RPMI8226 (cell line): ENCODE results near the gene ANKRD65.
A peak's percentile ranks its signal among the peaks of the same experiment; 100 is the strongest.

Source experiments
- DNase-seq: peaks from one replicate; pipeline ENCODE4 v3.0.0-alpha.2; 2015

ANKRD65 gene

DNA sequence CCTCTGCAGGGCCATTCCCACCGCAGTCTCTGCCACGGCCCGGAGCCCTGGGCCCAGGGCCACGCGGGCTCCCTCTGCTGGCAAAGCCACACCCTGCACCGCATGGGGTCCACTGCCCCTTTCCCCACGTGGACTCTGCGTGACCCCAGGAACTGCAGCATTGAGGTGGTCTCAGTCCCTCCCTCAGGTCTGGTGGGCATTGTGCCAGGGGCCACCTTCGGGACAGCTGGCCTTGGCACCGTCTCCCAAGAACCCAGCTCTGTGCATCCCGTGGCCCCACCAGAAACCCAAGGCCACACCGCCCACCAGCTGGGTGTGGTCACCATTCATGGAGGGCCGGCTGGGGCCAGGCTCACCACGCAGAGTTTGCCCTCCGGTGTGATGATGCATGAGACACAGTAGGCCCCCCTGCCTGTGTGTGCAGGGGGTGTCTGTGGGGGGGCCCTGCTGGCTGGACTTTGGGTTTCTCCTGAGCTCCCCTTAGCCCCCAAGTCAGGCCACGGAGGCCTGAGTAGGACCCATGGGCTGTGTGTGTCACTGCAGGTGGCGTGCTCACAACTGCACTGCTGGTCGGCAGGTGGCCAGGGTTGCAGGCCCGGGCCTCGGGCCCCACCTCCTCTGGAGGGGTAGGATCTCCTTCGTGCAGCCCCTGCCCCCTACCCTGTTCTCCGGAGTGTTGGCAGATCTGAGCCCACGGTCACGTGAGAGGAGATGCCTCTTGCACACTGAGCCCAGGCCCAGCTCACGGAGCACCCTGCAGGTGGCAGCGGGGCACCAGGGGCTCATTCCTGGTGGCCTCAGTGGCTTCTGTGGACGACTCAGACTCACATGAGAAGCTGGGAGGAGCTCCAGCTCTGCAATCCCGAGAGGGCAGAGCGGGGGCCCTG is 20.2 kb upstream of the ANKRD65 start:
- peak; percentile 79 for DNase-seq

- DNase-seq, result no peak
Measured at GRCh38 chr1:1440262-1441001, 19.4 kb upstream of the ANKRD65 start.

- DNase-seq, result no peak
Measured at GRCh38 chr1:1439546-1440261, 18.6 kb upstream of the ANKRD65 start.

GRCh38 chr1:1438531-1439381 is 17.7 kb upstream of the ANKRD65 start:
- no peak for DNase-seq

GRCh38 chr1:1437904-1438376 is 16.9 kb upstream of the ANKRD65 start:
- peak; percentile 58 for DNase-seq

DNA sequence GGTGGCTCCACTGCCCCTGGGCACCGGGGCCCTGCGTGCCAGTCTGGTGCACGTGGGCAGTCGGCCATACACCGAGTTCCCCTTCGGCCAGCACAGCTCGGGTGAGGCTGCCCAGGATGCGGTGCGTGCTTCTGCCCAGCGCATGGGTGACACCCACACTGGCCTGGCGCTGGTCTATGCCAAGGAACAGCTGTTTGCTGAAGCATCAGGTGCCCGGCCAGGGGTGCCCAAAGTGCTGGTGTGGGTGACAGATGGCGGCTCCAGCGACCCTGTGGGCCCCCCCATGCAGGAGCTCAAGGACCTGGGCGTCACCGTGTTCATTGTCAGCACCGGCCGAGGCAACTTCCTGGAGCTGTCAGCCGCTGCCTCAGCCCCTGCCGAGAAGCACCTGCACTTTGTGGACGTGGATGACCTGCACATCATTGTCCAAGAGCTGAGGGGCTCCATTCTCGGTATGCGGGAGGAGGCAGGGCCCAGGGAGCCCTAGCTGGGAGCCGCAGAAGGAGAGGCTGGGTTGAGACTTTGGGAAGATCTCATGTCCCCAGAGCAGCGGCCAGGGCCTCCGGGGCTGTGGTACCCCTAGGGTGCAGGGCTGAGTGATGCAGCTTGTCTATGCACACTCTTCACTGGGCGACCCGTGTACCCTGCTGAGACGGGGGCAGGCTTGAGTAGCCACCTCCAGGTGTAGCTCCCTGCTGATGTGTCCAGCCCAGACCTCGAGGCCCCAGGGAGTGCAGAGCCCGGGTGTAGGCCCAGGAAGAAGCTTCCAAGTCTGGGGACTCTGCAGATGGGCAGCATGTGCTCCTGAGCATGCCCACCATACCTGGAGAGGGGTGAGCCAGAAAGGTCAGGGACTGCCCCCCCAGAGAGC is 16.2 kb upstream of the ANKRD65 start:
- no peak for DNase-seq

DNA sequence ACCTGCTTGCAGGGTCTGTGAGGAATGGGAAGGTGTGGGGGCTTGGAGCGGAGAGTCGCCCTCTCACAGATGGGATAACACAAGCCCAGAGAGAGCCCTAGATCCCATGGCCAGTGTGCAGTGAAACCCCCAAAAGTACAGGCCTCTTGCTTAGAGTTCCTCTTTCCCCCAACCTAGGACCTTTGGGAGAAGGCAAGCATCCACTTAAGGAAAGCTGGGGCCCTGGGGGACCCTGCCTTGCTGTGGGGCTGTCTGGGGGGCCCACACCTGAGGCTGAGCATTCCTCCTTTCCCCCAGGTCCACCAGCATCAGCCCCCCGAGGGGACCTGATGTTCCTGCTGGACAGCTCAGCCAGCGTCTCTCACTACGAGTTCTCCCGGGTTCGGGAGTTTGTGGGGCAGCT is 15.6 kb upstream of the ANKRD65 start:
- DNase-seq, result no peak

DNA sequence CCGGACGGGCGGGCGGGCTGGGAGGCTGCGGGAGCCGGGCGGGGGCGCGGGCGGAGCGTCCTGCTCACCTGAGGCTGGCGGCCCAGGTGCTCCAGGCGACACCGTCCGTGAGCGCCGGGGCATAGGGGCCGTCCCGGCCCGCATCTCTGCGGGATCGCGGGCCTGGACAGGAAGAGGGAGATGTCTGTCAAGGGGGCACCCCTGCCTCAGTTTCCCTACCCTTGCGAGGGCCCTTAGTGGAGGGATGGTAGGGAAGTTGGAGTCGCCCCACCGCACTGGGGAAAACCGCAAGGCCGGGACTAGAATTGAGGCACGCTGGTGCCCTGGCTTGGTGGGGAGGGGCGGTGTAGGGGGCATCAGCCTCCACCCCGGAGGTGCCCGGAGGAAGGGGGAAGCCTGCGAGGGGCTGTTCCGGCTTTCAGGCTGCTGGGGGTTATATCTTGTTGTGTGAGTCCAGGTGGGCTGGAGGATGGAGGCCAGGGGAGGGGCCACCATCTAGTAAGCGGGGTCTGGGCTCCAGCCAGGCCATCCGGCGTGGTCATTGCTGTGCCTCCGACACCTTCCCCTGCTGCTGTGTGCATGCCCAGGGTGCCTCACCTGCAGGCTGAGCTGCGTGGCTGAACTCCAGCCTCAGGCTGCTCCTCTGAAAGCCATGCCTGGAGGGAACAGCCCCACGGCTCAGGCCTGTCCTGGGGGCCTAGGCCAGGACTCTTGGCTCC is 15.0 kb upstream of the ANKRD65 start:
- DNase-seq, result no peak

DNA sequence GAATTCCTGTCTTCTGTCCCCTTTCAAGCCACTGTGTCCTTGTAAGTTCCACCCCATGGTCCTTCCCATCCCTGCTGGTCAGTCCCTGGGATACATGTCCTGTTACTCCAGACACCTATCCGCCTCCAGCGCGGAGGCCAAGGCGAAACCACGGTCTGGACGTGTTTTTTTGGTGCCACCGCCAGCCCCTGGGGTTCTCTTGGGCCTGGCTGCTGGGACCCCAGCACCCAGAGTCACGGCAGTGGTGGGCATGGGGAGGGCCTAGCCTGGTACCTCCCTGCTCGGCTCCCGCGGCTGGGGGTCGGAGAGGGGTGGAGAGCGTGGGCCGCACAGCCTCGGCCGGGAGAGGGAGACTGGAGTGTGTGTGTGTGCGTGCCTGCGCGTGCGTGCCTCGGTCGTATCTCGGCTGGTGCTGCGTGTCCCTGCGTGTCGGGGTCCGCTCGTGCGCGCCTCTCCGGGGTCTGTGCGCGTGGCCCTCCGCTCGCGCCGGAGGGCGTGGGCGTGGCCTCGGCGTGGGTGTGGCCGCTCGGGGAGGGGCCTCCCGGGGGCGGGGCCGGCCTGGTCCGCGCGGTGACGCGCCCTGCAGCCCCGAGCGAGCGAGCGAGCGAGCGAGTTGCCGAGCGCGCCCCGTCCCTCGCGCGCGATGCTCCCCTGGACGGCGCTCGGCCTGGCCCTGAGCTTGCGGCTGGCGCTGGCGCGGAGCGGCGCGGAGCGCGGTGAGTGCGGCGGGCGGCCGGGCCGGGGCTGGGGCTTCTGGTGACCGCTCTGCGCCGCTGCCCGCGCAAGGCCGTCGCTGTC is 14.2 kb upstream of the ANKRD65 start, which contains the start of gene VWA1:
Gene VWA1 (plus strand): TSS at position 585 of the 798 bp plus-strand sequence. CDS start 59 bp downstream, at position 644.
- DNase-seq, result peak; percentile 64

GRCh38 chr1:1434824-1435105 is 13.7 kb upstream of the ANKRD65 start:
- no peak for DNase-seq

DNA sequence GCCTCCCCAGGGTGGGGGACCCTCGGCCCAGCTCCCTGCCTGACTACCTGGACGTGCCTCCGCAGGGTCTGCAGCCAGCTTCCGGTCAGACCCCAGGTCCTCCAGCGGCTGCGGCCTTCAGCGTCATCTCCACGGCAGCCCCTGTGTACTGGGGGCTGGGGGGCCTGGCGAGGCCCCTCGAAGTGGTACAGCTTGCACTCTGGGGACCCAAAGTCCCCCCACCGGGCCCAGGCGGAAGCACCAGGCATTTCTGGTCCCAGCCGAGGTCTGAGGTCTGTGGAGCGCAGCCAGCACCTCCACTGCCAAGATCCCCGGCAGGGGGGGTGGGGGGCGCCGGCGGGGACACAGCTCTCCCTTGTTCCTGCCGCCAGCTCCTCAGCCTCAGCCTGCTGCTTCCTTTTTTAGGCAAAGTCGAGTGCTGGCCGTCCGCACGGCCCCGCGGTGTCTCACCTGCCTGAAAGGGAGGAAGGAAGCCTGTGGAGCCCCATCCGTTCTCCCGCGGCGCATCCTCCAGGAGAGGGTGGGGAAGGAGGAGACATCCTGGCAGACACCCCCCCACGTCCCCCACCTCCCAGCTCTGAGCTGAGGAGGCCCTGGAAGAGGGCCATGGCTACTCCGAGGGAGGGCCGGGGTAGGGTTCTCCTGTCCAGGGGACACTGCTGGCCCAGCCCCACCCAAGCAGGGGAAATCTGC is 13.2 kb upstream of the ANKRD65 start:
- no peak for DNase-seq

DNA sequence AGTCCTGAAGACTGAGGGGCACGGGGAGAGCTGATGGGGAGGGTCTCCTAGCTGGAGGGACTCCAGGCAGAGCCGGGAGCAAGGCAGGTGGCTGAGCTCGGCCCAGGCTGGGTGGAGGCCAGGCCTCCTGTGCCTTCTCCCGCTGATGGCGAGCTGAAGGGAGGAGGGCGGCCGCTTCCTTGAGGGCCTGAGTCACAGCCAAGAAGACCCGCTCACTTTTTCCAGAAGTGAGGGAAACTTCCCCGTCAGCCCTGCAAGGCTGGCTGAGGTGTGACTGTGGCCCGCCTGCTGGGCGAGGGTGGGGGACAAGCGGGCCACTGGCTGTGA is 12.7 kb upstream of the ANKRD65 start:
- DNase-seq, result no peak

GRCh38 chr1:1432951-1433803 is 12.1 kb upstream of the ANKRD65 start:
- no peak for DNase-seq

GRCh38 chr1:1432274-1432950 is 11.3 kb upstream of the ANKRD65 start:
- no peak for DNase-seq

- no peak for DNase-seq
Measured at GRCh38 chr1:1431845-1432273, 10.8 kb upstream of the ANKRD65 start.

DNA sequence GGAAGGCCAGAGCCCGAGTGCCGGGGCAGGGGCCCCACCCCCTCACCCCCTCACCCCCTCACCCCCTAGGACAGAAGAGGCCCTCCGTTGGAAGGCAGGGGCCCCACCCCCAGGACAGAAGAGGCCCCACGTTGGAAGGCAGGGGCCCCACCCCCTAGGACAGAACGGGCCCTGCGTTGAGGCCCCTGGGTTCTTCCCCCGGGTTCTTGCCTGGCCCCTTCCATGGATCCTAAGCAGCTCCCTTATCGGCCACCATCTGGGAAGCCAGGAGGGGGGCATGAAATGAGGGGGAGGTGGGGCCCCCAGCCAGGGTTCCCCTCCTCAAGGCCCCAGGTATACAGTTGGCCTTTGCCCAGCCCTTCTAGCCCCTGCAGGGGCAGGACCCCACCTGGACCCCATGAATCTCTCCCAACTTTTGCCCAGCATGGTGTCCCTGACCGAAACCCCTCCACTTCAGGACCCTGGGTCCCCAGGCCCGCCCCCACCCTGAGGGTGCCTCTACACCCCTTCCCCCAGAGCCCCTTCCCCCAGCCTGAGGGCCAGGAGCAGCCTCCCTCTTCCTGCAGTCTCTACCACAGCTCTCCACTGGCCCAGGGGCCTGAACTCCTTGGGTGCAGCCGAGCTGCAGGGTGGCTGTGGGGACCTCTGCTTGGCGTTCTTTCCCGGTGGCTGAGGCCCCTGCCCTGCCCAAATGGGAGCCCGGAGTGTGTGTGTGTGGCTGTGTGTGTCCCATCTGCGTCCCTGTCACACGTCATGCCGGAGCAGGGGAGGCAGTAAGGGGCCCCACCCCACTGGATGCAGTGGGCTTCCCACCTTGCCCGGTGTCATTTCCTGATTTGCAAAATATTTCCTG is 10.1 kb upstream of the ANKRD65 start:
- DNase-seq, result no peak
